Measurements from ENCODE around the gene NRXN2.
"Not testable (repeated sequence)": the region's sequence is repeated elsewhere in the genome, so short reads cannot be mapped to it uniquely, and the experiment has no call there.

Gene NRXN2

GRCh38 chr11:64674774-64675173 lies 48.2 kb downstream of the NRXN2 start:
- DNase-seq (ENCODE audit: low read depth in 3 of 3), result no peak

- DNase-seq (ENCODE audit: low read depth in 3 of 3), result no peak
Measured at GRCh38 chr11:64673279-64673678, 49.7 kb downstream of the NRXN2 start.

GRCh38 chr11:64672875-64673274 lies 50.1 kb downstream of the NRXN2 start:
- DNase-seq (ENCODE audit: low read depth in 3 of 3), result no peak

GRCh38 chr11:64670975-64671374 lies 52.0 kb downstream of the NRXN2 start:
- DNase-seq (ENCODE audit: low read depth in 3 of 3), result no peak

- no peak for DNase-seq (ENCODE audit: low read depth in 3 of 3)
Measured at GRCh38 chr11:64667154-64667745, 55.7 kb downstream of the NRXN2 start.

- no peak for DNase-seq (ENCODE audit: low read depth in 3 of 3)
Measured at GRCh38 chr11:64665411-64665821, 57.6 kb downstream of the NRXN2 start.

- not testable (repeated sequence) for DNase-seq (ENCODE audit: low read depth in 3 of 3)
Measured at GRCh38 chr11:64664236-64664870, 58.6 kb downstream of the NRXN2 start.

- no peak for DNase-seq (ENCODE audit: low read depth in 3 of 3)
Measured at GRCh38 chr11:64663656-64664055, 59.3 kb downstream of the NRXN2 start.

- DNase-seq (ENCODE audit: low read depth in 3 of 3), result no peak
Measured at GRCh38 chr11:64661614-64662013, 61.4 kb downstream of the NRXN2 start.

- DNase-seq (ENCODE audit: low read depth in 3 of 3), result no peak
Measured at GRCh38 chr11:64661146-64661545, 61.9 kb downstream of the NRXN2 start.

- DNase-seq (ENCODE audit: low read depth in 3 of 3), result no peak
Measured at GRCh38 chr11:64660706-64661105, 62.3 kb downstream of the NRXN2 start.

GRCh38 chr11:64660205-64660604 lies 62.8 kb downstream of the NRXN2 start:
- no peak for DNase-seq (ENCODE audit: low read depth in 3 of 3)

GRCh38 chr11:64659417-64660144 lies 63.4 kb downstream of the NRXN2 start:
- no peak for DNase-seq (ENCODE audit: low read depth in 3 of 3)

GRCh38 chr11:64658265-64658664 lies 64.7 kb downstream of the NRXN2 start:
- DNase-seq (ENCODE audit: low read depth in 3 of 3), result no peak

- DNase-seq (ENCODE audit: low read depth in 3 of 3), result no peak
Measured at GRCh38 chr11:64656862-64657261, 66.1 kb downstream of the NRXN2 start.

GRCh38 chr11:64655941-64656601 lies 66.9 kb downstream of the NRXN2 start:
- DNase-seq (ENCODE audit: low read depth in 3 of 3), result no peak

- no peak for DNase-seq (ENCODE audit: low read depth in 3 of 3)
Measured at GRCh38 chr11:64654958-64655541, 67.9 kb downstream of the NRXN2 start.

- no peak for DNase-seq (ENCODE audit: low read depth in 3 of 3)
Measured at GRCh38 chr11:64654439-64654838, 68.6 kb downstream of the NRXN2 start.

- DNase-seq (ENCODE audit: low read depth in 3 of 3), result no peak
Measured at GRCh38 chr11:64653388-64653973, 69.5 kb downstream of the NRXN2 start.

- DNase-seq (ENCODE audit: low read depth in 3 of 3), result peak; percentile 43 to 66 (median 61)
Measured at GRCh38 chr11:64652586-64653387, 70.2 kb downstream of the NRXN2 start.
